ENCODE data around the gene WWOX. TPM values are rescaled to one million over a fixed set of nuclear protein-coding genes. Genes with fewer than 3 reads are reported as not detected.

Gene WWOX
- total and polyA plus RNA-seq, 2 of the 8 experiments (the other 6 are each of a cell fraction or from before 2014, with no cell fraction given) = 5.4 to 16.7 TPM

- Histone ChIP-seq H2BK15ac (ENCODE audit: low read length) (no peak overlapping the region), H3K4me1 (replicated peaks in 1 of 4; ENCODE audit: control insufficient read depth in 3 of 4, insufficient read depth in 4 of 4, low read length in 3 of 4) (no peaks in the 10 kb centered on the region), H4K91ac (replicated peaks; ENCODE audit: insufficient read length, low read length) (no peak overlapping the region), H3K27me3 (replicated peaks in 1 of 4; ENCODE audit: control insufficient read depth in 3 of 4, extremely low read depth in 1 of 4, insufficient read depth in 3 of 4, low read length in 3 of 4) (no peaks in the 10 kb centered on the region), H4K8ac (ENCODE audit: extremely low read depth, insufficient read depth, low read length) (no peak overlapping the region), H2BK12ac (ENCODE audit: low read depth, low read length) (no peak overlapping the region), H3K27ac (ENCODE audit: low read depth, low read length) (no peak overlapping the region), H3K56ac (replicated peaks; ENCODE audit: insufficient read length, low read depth, low read length) (no peak overlapping the region), H3K14ac (ENCODE audit: insufficient read length) (no peak overlapping the region), H3K36me3 (ENCODE audit: control insufficient read depth in 2 of 4, insufficient read depth in 4 of 4, low read length in 3 of 4) (no peaks in the 10 kb centered on the region; a peak in 1 of 8 replicates), H2AFZ (ENCODE audit: low read length) (no peak overlapping the region), H3K18ac (ENCODE audit: extremely low read depth, low read length) (no peak overlapping the region), H2BK5ac (ENCODE audit: low read depth, low read length) (no peak overlapping the region), H3K23me2 (ENCODE audit: low read depth, low read length) (no peaks in the 10 kb centered on the region), H3K4me2 (ENCODE audit: insufficient read depth in 1 of 2, low read depth in 2 of 2, low read length in 2 of 2) (no peak overlapping the region), H3K9ac (replicated peaks in 1 of 4; ENCODE audit: extremely low read depth in 1 of 4, low read depth in 3 of 4, low read length in 3 of 4) (no peak overlapping the region), H2BK120ac (replicated peaks; ENCODE audit: low read depth, low read length) (no peak overlapping the region), H2AK5ac (ENCODE audit: low read depth, low read length) (no peak overlapping the region), H3K4ac (replicated peaks; ENCODE audit: insufficient read length, low read depth, low read length) (no peak overlapping the region), H4K20me1 (replicated peaks in 1 of 2; ENCODE audit: control insufficient read depth in 1 of 2, insufficient read depth in 2 of 2, low read length in 2 of 2) (no peaks in the 10 kb centered on the region), H3K79me1 (ENCODE audit: low read depth, low read length) (no peaks in the 10 kb centered on the region), H3K4me3 (ENCODE audit: extremely low read depth in 1 of 4, insufficient read depth in 2 of 4, low read depth in 3 of 4, low read length in 4 of 4) (no peak overlapping the region), H3K23ac (ENCODE audit: insufficient read length) (no peak overlapping the region), H3K79me2 (ENCODE audit: control insufficient read depth in 1 of 2, insufficient read depth in 2 of 2, low read length in 2 of 2) (no peaks in the 10 kb centered on the region), H2BK20ac (ENCODE audit: low read length) (no peak overlapping the region), H4K5ac (ENCODE audit: insufficient read length, low read depth, low read length) (no peak overlapping the region), H3K9me3 (ENCODE audit: insufficient read depth in 2 of 2, low read depth in 1 of 2, low read length in 1 of 2) (no peaks in the 10 kb centered on the region; a peak in 1 of 4 replicates)
- POLR2A ChIA-PET (ENCODE audit: partially characterized antibody) = no interaction called here
- FAIRE-seq (no peak), DNase-seq (ENCODE audit: low read depth in 1 of 2, low spot score in 2 of 2) (no peak)
- CTCF ChIA-PET (ENCODE audit: partially characterized antibody) = no interaction called here
- 79% methylated on average over 3 of the region's 3 CpGs; no CpG with 5 or more reads in 1 of the 2 experiments for WGBS, 2 experiments (ENCODE audit: extremely low coverage in 1 of 2, insufficient coverage in 1 of 2, insufficient read length in 1 of 2, insufficient replicate concordance in 2 of 2, low coverage in 1 of 2, low lambda C conversion rate in 2 of 2, missing lambda C conversion rate in 1 of 2)
- TF ChIP-seq RFX5 (IDR thresholded peaks at IDR 0.05; ENCODE audit: borderline replicate concordance, low read depth, low read length) (no peak), USF2 (IDR thresholded peaks at IDR 0.05; ENCODE audit: low read length) (no peak), TAF7 (optimal IDR thresholded peaks at IDR 0.05; ENCODE audit: borderline replicate concordance, low read depth, low read length) (no peak), MAFK (IDR thresholded peaks at IDR 0.05; ENCODE audit: low read depth, low read length) (no peak), SIX5 (IDR thresholded peaks at IDR 0.05; ENCODE audit: low read depth, low read length) (no peak), RBBP5 (IDR thresholded peaks at IDR 0.05; ENCODE audit: borderline replicate concordance, low read depth, low read length) (no peak), EGR1 (IDR thresholded peaks at IDR 0.05; ENCODE audit: borderline replicate concordance, low read depth, low read length) (no peak)
These were observed 365.4 kb downstream of the WWOX start for GRCh38 chr16:78464833-78465232.

Data from H1 (cell line).